SW 1271 (cell line): ENCODE data around the gene PRXL2A.
"Not testable (repeated sequence)": the region's sequence is repeated elsewhere in the genome, so short reads cannot be mapped to it uniquely, and the experiment has no call there.

Source experiments
- DNase-seq, 2 experiments: peaks; one replicate each; lab custom pipeline; 2025; lab: John Stamatoyannopoulos, UW

Gene PRXL2A

GRCh38 chr10:80474941-80475340, 66.6 kb downstream of the PRXL2A start:
- DNase-seq: no peak

- not testable (repeated sequence) for DNase-seq
Observed at GRCh38 chr10:80475641-80476040, 67.3 kb downstream of the PRXL2A start.

GRCh38 chr10:80476685-80477084, 68.3 kb downstream of the PRXL2A start:
- DNase-seq: no peak

GRCh38 chr10:80477813-80478212, 69.5 kb downstream of the PRXL2A start:
- peak in 1 of 2 experiments; percentile 47 for DNase-seq

GRCh38 chr10:80480373-80480772, 72.0 kb downstream of the PRXL2A start:
- DNase-seq: not testable (repeated sequence)

GRCh38 chr10:80480852-80481251, 72.5 kb downstream of the PRXL2A start:
- no peak for DNase-seq

GRCh38 chr10:80484243-80484642, 75.9 kb downstream of the PRXL2A start:
- DNase-seq: no peak

- DNase-seq: no peak
Observed at GRCh38 chr10:80484676-80485075, 76.3 kb downstream of the PRXL2A start.

GRCh38 chr10:80485076-80485945, 77.0 kb downstream of the PRXL2A start:
- no peak for DNase-seq

- DNase-seq: no peak
Observed at GRCh38 chr10:80485946-80486764, 77.8 kb downstream of the PRXL2A start.
